A549 (cell line): ENCODE results near the gene GRM7. TPM values are rescaled to one million over a fixed set of nuclear protein-coding genes. Genes with fewer than 3 reads are reported as not detected.
A peak's percentile ranks its signal among the peaks of the same experiment; 100 is the strongest.
"Not testable (repeated sequence)": the region's sequence is repeated elsewhere in the genome, so short reads cannot be mapped to it uniquely, and the experiment has no call there.

Source experiments
- ATAC-seq, 2 experiments: fragments of 200-7000 bp in 1 of 2; fragments of >200 bp in 1 of 2; cut with Nextera tagmentation in 1 of 2; cut with Tn5 transposase in 1 of 2; 3 replicates each; pipeline versions ENCODE4 v1.8.0 to v1.9.1; 2018 to 2020; ENCODE audit warnings: mild to moderate bottlenecking in 1 of 2, moderate library complexity in 1 of 2
- CTCF ChIA-PET: fragments of 300-600 bp; sonication (Branson Sonifier 250); formaldehyde crosslinking; extraction: SDS; loops from one replicate; lab custom pipeline; 2021; ENCODE audit warnings: antibody characterized with exemption, inconsistent platforms; lab: Yijun Ruan, JAX
- POLR2A ChIA-PET: fragments of 350-600 bp; formaldehyde crosslinking; extraction: SDS; loops from one replicate; lab custom pipeline; 2021; ENCODE audit warnings: antibody characterized with exemption, inconsistent platforms; lab: Yijun Ruan, JAX
- DNase-seq, 2 experiments: peaks; one replicate each; pipeline versions ENCODE4 v3.0.0 to v3.0.0-alpha.2; 2011 to 2016; ENCODE audit warnings: low read depth in 1 of 2, low spot score in 1 of 2
- FAIRE-seq: peaks from 2 replicates; lab custom pipeline; 2011; peaks lifted over from hg19 to GRCh38; lab: Jason Lieb, UNC
- H3K27ac ChIP-seq, 2 experiments: fragments of >200 bp; sonication (Bioruptor Twin); formaldehyde crosslinking; 3 replicates each; pipeline ENCODE4 v1.5.1; 2016 to 2017
- H3K4me1 ChIP-seq: fragments of >200 bp; sonication (Bioruptor Twin); formaldehyde crosslinking; 3 replicates; pipeline ENCODE4 v1.6.1; 2016
- H3K4me2 ChIP-seq: fragments of >200 bp; sonication (Bioruptor Twin); formaldehyde crosslinking; 3 replicates; pipeline ENCODE4 v1.6.1; 2016
- H3K4me3 ChIP-seq: fragments of >200 bp; sonication (Bioruptor Twin); formaldehyde crosslinking; 3 replicates; pipeline ENCODE4 v1.5.1; 2016
- H3K9me3 ChIP-seq: fragments of >200 bp; sonication (Bioruptor Twin); formaldehyde crosslinking; 3 replicates; pipeline ENCODE4 v1.6.1; 2016
- CBX8 ChIP-seq: fragments of 200-600 bp; sonication (generic); IDR thresholded peaks from 2 replicates; pipeline ENCODE4 v1.6.1; 2016
- EHF ChIP-seq: fragments of 250-450 bp; sonication (Bioruptor Pico); IDR thresholded peaks from 2 replicates; pipeline ENCODE4 v1.5.0; 2020; ENCODE audit warnings: mild to moderate bottlenecking
- JUN ChIP-seq, 2 experiments: fragments of >200 bp; sonication (Bioruptor Twin); formaldehyde crosslinking; IDR thresholded peaks; 2 replicates in 1 of 2; 3 replicates in 1 of 2; pipeline ENCODE4 v1.6.1; 2016 to 2017
- KDM1A ChIP-seq: fragments of 200-600 bp; sonication (generic); IDR thresholded peaks from 2 replicates; pipeline ENCODE4 v1.6.1; 2016; ENCODE audit warnings: low read depth, mild to moderate bottlenecking
- MAFK ChIP-seq: fragments of 450-650 bp; IDR thresholded peaks from 2 replicates; pipeline ENCODE4 v1.6.1; 2014; ENCODE audit not compliant: partially characterized antibody
- NR3C1 ChIP-seq: fragments of >200 bp; sonication (Bioruptor Twin); formaldehyde crosslinking; IDR thresholded peaks from 3 replicates; pipeline ENCODE4 v1.6.1; 2017
- RARB ChIP-seq: fragments of 250-450 bp; sonication (Bioruptor Pico); IDR thresholded peaks from 2 replicates; pipeline ENCODE4 v1.8.0; 2021; ENCODE audit warnings: mild to moderate bottlenecking, moderate library complexity
- REST ChIP-seq: fragments of 200-600 bp; sonication (generic); IDR thresholded peaks from 2 replicates; pipeline ENCODE4 v1.6.1; 2016; ENCODE audit warnings: antibody characterized with exemption, mild to moderate bottlenecking, moderate library complexity
- RFX5 ChIP-seq: fragments of 450-650 bp; IDR thresholded peaks from 2 replicates; pipeline ENCODE4 v1.7.1; 2014; ENCODE audit warnings: antibody characterized with exemption, mild to moderate bottlenecking, moderate library complexity
- TP53 ChIP-seq: fragments of 250-450 bp; sonication (Bioruptor Pico); IDR thresholded peaks from 2 replicates; pipeline ENCODE4 v1.5.0; 2021; ENCODE audit warnings: mild to moderate bottlenecking, moderate library complexity
- ZC3H11A ChIP-seq: fragments of 450-650 bp; IDR thresholded peaks from 2 replicates; pipeline ENCODE4 v1.6.1; 2014; ENCODE audit warnings: antibody characterized with exemption, mild to moderate bottlenecking
- ZFP36 ChIP-seq: fragments of 450-650 bp; IDR thresholded peaks from 2 replicates; pipeline ENCODE4 v1.6.1; 2014; ENCODE audit warnings: borderline replicate concordance; ENCODE audit not compliant: partially characterized antibody
- ZNF302 ChIP-seq: fragments of 250-450 bp; sonication (Bioruptor Pico); IDR thresholded peaks from 2 replicates; pipeline ENCODE4 v1.9.0; 2021; ENCODE audit warnings: inconsistent platforms, mild to moderate bottlenecking, moderate library complexity
- WGBS: methylation state at CpG from one replicate; pipeline ENCODE4 v1.1.6; 2017; ENCODE audit errors: missing lambda C conversion rate; 5-methylcytosine and 5-hydroxymethylcytosine counted together
- polyA plus RNA-seq, 4 experiments: library from polyadenylated mRNA; depleted of rRNA in 3 of 4; stranded (reverse); fragments of >200 nt; fragmentation: RNase III in 1 of 4; extraction: RNeasy Plus Mini Kit Qiagen cat#74134 plus additional on column Dnase treatment in 1 of 4; gene quantifications; 2 replicates in 3 of 4; 3 replicates in 1 of 4; pipeline ENCODE4 v1.2.3, GENCODE V29; 2011 to 2017
- TF ChIP-seq, protein P1 (sequence below): fragments of 450-650 bp; IDR thresholded peaks from 2 replicates; pipeline ENCODE4 v1.6.1; 2014; ENCODE audit warnings: antibody characterized with exemption

GRM7 gene
- polyA plus RNA-seq, 2 of the 4 experiments (the other 2 are of a cell fraction): not detected

DNA sequence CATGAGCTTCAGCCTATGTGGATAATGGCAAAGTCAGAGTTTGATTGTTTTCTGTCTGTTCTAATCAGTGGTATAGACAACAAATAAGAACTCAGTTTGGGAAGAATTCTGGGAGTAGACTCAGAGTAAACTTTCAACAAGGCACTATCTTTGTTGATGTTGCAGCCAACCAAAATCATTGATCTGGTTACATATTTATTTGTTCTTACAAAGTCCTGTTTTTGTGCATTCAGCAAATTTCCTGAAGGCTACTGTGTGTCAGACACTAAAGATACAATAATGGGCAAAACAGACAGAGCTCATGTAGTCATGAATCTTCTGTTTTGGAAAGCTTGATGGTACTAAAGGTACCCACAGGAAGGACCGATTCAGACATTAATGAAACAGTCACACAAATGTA lies 55.0 kb downstream of the GRM7 start:
- CTCF ChIA-PET: no interaction called here
- no peak for FAIRE-seq
- Histone ChIP-seq H3K27ac (no peak overlapping the region), H3K4me3 (no peak overlapping the region), H3K9me3 (no peaks in the 10 kb centered on the region), H3K4me2 (no peak overlapping the region), H3K4me1 (no peaks in the 10 kb centered on the region)
- 0% methylated on average over 1 of the region's 1 CpG for WGBS
- no peak for ATAC-seq
- no peak for TF ChIP-seq KDM1A
- TF ChIP-seq MAFK: peak; percentile 63
- TF ChIP-seq JUN (IDR thresholded peaks at IDR 0.05): no peak
- no peak for DNase-seq
- POLR2A ChIA-PET: no interaction called here

DNA sequence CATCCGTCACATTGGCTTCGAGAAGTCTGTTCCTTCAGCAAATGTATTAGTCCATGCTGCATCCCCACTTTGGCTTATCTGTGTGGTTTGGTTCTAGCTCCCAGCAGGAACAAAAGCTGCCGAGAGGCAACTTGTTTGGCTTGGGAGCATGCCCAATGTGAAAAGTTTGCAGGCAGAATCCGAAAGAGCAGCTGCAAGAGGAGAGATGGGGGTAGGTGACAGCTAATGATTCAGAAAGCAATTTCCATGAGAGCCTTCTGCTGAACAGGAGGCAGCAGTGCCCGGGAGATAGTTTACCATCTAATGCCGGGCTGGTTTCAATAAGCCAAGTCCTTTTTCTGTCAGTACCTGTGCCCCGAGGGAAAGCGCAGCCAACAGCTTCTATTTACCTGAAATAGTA lies 60.2 kb downstream of the GRM7 start:
- WGBS: 8% methylated on average over 8 of the region's 8 CpGs
- no peak overlapping the region for H3K27ac ChIP-seq
- ATAC-seq (no peak), FAIRE-seq (no peak), DNase-seq (no peak)
- no peak overlapping the region for H3K4me3 ChIP-seq
- H3K4me1 ChIP-seq: no peaks in the 10 kb centered on the region
- CTCF ChIA-PET: no interaction called here
- no peaks in the 10 kb centered on the region for H3K9me3 ChIP-seq
- POLR2A ChIA-PET: no interaction called here
- no peak for TF ChIP-seq NR3C1
- TF ChIP-seq REST: no peak
- no peak overlapping the region for H3K4me2 ChIP-seq

- no peaks in the 10 kb centered on the region for H3K9me3 ChIP-seq
- FAIRE-seq (no peak), ATAC-seq (no peak), DNase-seq (no peak)
- H3K27ac ChIP-seq: no peak overlapping the region
- WGBS: 11% methylated on average over 8 of the region's 8 CpGs
- no peaks in the 10 kb centered on the region for H3K4me1 ChIP-seq
- no peak overlapping the region for H3K4me2 ChIP-seq
- no peak overlapping the region for H3K4me3 ChIP-seq
- ChIA-PET CTCF (no interaction called here), POLR2A (no interaction called here)
- TF ChIP-seq ZC3H11A (no peak), MAFK (peak; percentile 77)
Observed at GRCh38 chr3:6921876-6922275, 61.0 kb downstream of the GRM7 start.

DNA sequence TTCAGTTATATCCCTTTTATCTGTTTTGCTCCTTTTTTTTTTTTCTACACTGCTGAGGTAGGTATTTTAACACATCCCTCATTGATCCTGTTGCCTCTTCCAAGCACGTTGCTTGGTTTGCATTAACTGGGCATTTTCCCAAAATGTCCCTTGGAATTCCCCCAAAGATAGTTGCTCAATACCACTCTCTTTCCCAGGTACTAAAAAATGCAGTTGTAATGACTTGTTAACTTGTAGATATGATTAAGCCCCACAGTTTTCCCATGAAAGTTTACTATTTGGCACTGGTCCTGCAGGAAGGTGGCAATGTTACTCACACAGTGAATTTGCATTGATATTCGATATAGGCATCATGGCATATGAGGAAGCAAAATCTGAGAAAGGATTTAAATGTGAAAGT lies 67.1 kb downstream of the GRM7 start:
- no peak for ATAC-seq
- Histone ChIP-seq H3K9me3 (no peaks in the 10 kb centered on the region), H3K4me1 (no peaks in the 10 kb centered on the region), H3K4me3 (no peak overlapping the region), H3K4me2 (no peak overlapping the region), H3K27ac (no peak overlapping the region)
- no peak for TF ChIP-seq EHF
- TF ChIP-seq ZNF302 (CRISPR knock-in tag): no peak
- TF ChIP-seq TP53 (CRISPR knock-in tag): no peak
- no peak for TF ChIP-seq RARB (CRISPR knock-in tag)
- ChIA-PET POLR2A (no interaction called here), CTCF (no interaction called here)
- no peak for DNase-seq
- FAIRE-seq: no peak
- WGBS: 0% methylated on average over 2 of the region's 2 CpGs

- TF ChIP-seq RFX5 (no peak), JUN (IDR thresholded peaks at IDR 0.05) (no peak), ZFP36 (no peak), CBX8 (no peak)
- TF ChIP-seq, protein P1, sequence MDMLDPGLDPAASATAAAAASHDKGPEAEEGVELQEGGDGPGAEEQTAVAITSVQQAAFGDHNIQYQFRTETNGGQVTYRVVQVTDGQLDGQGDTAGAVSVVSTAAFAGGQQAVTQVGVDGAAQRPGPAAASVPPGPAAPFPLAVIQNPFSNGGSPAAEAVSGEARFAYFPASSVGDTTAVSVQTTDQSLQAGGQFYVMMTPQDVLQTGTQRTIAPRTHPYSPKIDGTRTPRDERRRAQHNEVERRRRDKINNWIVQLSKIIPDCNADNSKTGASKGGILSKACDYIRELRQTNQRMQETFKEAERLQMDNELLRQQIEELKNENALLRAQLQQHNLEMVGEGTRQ: no peak
- no peak overlapping the region for H3K4me3 ChIP-seq
- H3K4me2 ChIP-seq: no peak overlapping the region
- ATAC-seq: no peak
- FAIRE-seq: no peak
- H3K4me1 ChIP-seq: no peaks in the 10 kb centered on the region
- no peaks in the 10 kb centered on the region for H3K9me3 ChIP-seq
- WGBS: 3% methylated on average over 2 of the region's 2 CpGs
- POLR2A ChIA-PET: no interaction called here
- DNase-seq: no peak
- CTCF ChIA-PET: no interaction called here
- no peak overlapping the region for H3K27ac ChIP-seq
Observed at GRCh38 chr3:6929918-6930317, 69.0 kb downstream of the GRM7 start.

DNA sequence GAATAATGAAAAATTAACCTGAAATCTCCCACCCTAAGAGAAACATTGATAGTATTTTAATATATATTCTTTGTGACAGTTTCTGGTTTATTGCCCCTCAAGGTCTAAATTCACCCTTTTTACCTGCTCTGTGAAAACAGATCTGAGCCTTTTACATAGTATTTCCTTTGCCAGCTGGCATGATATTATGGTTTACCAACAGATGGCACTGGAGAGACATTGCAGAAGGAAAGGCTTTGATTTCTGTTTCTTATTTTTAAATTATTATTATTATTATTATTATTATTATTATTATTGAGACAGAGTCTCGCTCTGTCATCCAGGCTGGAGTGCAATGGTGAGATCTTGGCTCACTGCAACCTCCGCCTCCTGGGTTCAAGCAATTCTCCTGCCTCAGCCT lies 74.5 kb downstream of the GRM7 start:
- H3K4me3 ChIP-seq, H3K27ac ChIP-seq, H3K4me2 ChIP-seq, ATAC-seq, H3K4me1 ChIP-seq, CTCF ChIA-PET, POLR2A ChIA-PET, FAIRE-seq, H3K9me3 ChIP-seq, DNase-seq: not testable (repeated sequence)
- 41% methylated on average over 2 of the region's 2 CpGs for WGBS
